WTC11 (cell line): ENCODE measurements around the gene CYSLTR1.

Experiments
- JUN ChIP-seq: sonication (generic); formaldehyde crosslinking; IDR thresholded peaks from 2 replicates; pipeline ENCODE4 v1.8.0; 2023; ENCODE audit warnings: mild to moderate bottlenecking, missing genetic modification reagents
- TP53 ChIP-seq: sonication (generic); formaldehyde crosslinking; IDR thresholded peaks from 2 replicates; pipeline ENCODE4 v1.8.1; 2023; ENCODE audit warnings: mild to moderate bottlenecking, missing genetic modification reagents
- ZNF317 ChIP-seq: sonication (generic); formaldehyde crosslinking; IDR thresholded peaks from 2 replicates; pipeline ENCODE4 v1.8.1; 2023; ENCODE audit warnings: low read depth, mild to moderate bottlenecking, moderate library complexity, missing genetic modification reagents, borderline replicate concordance
- TF ChIP-seq, protein P1 (sequence below): sonication (generic); formaldehyde crosslinking; IDR thresholded peaks from 2 replicates; pipeline ENCODE4 v1.8.1; 2022; ENCODE audit warnings: mild to moderate bottlenecking, missing genetic modification reagents, moderate library complexity, borderline replicate concordance
- TF ChIP-seq, protein P2 (sequence below): fragments of 200-600 bp; IDR thresholded peaks from 2 replicates; pipeline ENCODE4 v1.8.0; 2022; ENCODE audit warnings: antibody characterized with exemption

DNA sequence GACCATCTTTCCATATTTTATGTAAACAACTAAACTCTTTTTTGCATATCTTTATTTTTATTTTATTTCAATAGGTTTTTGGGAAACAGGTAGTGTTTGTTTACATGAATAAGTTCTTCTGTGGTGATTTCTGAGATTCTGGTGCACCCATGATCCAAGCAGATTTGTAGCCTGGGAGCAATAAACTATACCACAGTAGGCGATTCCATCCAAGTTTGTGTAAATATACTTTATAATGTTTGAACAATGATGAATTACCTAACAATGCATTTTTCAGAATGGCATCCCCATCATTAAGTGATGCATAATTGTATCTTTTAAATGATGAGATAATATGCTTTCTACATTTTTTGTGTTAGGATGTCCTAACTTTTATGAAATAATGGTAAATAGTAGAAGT lies 39.2 kb upstream of the CYSLTR1 start:
- TF ChIP-seq JUN (CRISPR knock-in tag) (no peak), ZNF317 (no peak), TP53 (CRISPR knock-in tag) (no peak)
- TF ChIP-seq, protein P1, sequence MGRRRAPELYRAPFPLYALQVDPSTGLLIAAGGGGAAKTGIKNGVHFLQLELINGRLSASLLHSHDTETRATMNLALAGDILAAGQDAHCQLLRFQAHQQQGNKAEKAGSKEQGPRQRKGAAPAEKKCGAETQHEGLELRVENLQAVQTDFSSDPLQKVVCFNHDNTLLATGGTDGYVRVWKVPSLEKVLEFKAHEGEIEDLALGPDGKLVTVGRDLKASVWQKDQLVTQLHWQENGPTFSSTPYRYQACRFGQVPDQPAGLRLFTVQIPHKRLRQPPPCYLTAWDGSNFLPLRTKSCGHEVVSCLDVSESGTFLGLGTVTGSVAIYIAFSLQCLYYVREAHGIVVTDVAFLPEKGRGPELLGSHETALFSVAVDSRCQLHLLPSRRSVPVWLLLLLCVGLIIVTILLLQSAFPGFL (CRISPR knock-in tag) = no peak
- TF ChIP-seq, protein P2, sequence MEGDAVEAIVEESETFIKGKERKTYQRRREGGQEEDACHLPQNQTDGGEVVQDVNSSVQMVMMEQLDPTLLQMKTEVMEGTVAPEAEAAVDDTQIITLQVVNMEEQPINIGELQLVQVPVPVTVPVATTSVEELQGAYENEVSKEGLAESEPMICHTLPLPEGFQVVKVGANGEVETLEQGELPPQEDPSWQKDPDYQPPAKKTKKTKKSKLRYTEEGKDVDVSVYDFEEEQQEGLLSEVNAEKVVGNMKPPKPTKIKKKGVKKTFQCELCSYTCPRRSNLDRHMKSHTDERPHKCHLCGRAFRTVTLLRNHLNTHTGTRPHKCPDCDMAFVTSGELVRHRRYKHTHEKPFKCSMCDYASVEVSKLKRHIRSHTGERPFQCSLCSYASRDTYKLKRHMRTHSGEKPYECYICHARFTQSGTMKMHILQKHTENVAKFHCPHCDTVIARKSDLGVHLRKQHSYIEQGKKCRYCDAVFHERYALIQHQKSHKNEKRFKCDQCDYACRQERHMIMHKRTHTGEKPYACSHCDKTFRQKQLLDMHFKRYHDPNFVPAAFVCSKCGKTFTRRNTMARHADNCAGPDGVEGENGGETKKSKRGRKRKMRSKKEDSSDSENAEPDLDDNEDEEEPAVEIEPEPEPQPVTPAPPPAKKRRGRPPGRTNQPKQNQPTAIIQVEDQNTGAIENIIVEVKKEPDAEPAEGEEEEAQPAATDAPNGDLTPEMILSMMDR = no peak
